ENCODE results near the gene RFWD3. TPM values are rescaled to one million over a fixed set of nuclear protein-coding genes. Genes with fewer than 3 reads are reported as not detected.

The RFWD3 gene
- total and polyA plus RNA-seq, 2 of the 4 experiments (the other 2 are of a cell fraction), result 16.7 to 27.6 TPM

- TF ChIP-seq MXI1 (IDR thresholded peaks at IDR 0.05; ENCODE audit: borderline replicate concordance, low read depth, low read length), result no peak; the same call in 1 of the 2 replicates
These were observed 60.7 kb downstream of the RFWD3 start (continued) for GRCh38 chr16:74605746-74606520.

GRCh38 chr16:74605332-74605731 lies 61.3 kb downstream of the RFWD3 start:
- Histone ChIP-seq H3K36me3 (ENCODE audit: control insufficient read depth, insufficient read depth, low read length) (no peaks in the 10 kb centered on the region; the same call in 1 of the 2 replicates), H2AK5ac (ENCODE audit: low read depth, low read length) (no peak overlapping the region), H3K9me1 (ENCODE audit: insufficient read depth, low read length) (peaks cover 9% of the 10 kb centered on the region), H3K4me1 (ENCODE audit: control insufficient read depth, insufficient read depth, low read length) (peaks cover 12% of the 10 kb centered on the region), H3K4me2 (ENCODE audit: low read depth, low read length) (peak overlapping the region; percentile 97), H2AFZ (replicated peaks; ENCODE audit: low read length, poor library complexity) (no peak overlapping the region), H2BK5ac (ENCODE audit: low read depth, low read length, poor library complexity, severe bottlenecking) (peak overlapping the region; percentile 89), H3K56ac (ENCODE audit: extremely low read depth, insufficient read depth, low read length) (no peak overlapping the region), H3K23ac (ENCODE audit: low read depth, low read length) (peak overlapping the region; percentile 87; the same call in 1 of the 2 replicates), H3K9me3 (ENCODE audit: control insufficient read depth, insufficient read depth, low read length) (no peaks in the 10 kb centered on the region), H4K8ac (ENCODE audit: low read depth in 2 of 2, low read length in 2 of 2) (no peak overlapping the region), H3K79me1 (ENCODE audit: low read depth in 1 of 2, low read length in 2 of 2) (peaks cover 6 to 43% of the 10 kb centered on the region in 2 experiments; a peak in 3 of 4 replicates), H3K9ac (ENCODE audit: low read depth, low read length) (peak overlapping the region; percentile 55; the same call in 1 of the 2 replicates), H2BK15ac (ENCODE audit: low read depth, low read length) (no peak overlapping the region), H2AK9ac (replicated peaks; ENCODE audit: low read depth, low read length, poor library complexity) (no peak overlapping the region), H4K5ac (ENCODE audit: low read depth, low read length) (no peak overlapping the region; the same call in 1 of the 2 replicates), H3K14ac (replicated peaks; ENCODE audit: low read depth, low read length) (peak overlapping the region; percentile 5; the same call in 1 of the 2 replicates), H3K4ac (ENCODE audit: low read depth, low read length) (no peak overlapping the region; the same call in 1 of the 2 replicates), H2BK120ac (ENCODE audit: low read depth, low read length) (no peak overlapping the region), H3K4me3 (ENCODE audit: insufficient read depth, low read depth, low read length) (peak overlapping the region; percentile 83), H4K91ac (ENCODE audit: insufficient read depth, low read depth, low read length) (no peak overlapping the region), H2BK20ac (ENCODE audit: low read depth, low read length) (no peak overlapping the region), H4K20me1 (ENCODE audit: insufficient read depth, low read length) (peaks cover 50% of the 10 kb centered on the region), H3K27ac (ENCODE audit: insufficient read depth, low read length) (no peak overlapping the region), H3K18ac (ENCODE audit: low read depth, low read length) (no peak overlapping the region), H3K27me3 (ENCODE audit: control insufficient read depth, insufficient read depth, low read length) (no peaks in the 10 kb centered on the region)
- ChIA-PET CTCF (no interaction called here), POLR2A (ENCODE audit: unreplicated experiment) (no interaction called here)
- DNase-seq (no peak), ATAC-seq (ENCODE audit: low read depth) (no peak)
- no CpG with 5 or more reads among the region's 6 CpGs for WGBS, 2 experiments (ENCODE audit: extremely low coverage in 2 of 2, insufficient read length in 1 of 2)
- intact Hi-C loops (cut with micrococcal nuclease), result loop anchor here (5.0 kb wide), 1 partner anchor 123 kb away; no protein-coding TSS in a partner anchor
- BruUV-seq (replicated peaks), result TSS peak; percentile 7
- dilution Hi-C loops (cut with HindIII; ENCODE audit: low sequenced_read_pairs, unreplicated experiment), result no loop called here
- in situ Hi-C loops (cut with MboI; ENCODE audit: low sequenced_read_pairs), result no loop called here
- TF ChIP-seq MAFK (IDR thresholded peaks at IDR 0.05; ENCODE audit: low read depth, low read length) (no peak), SMC3 (IDR thresholded peaks at IDR 0.05; ENCODE audit: low read depth, low read length) (no peak), CTCF (conservative IDR thresholded peaks at IDR 0.05; ENCODE audit: low read depth, low read length) (no peak), BHLHE40 (IDR thresholded peaks at IDR 0.05; ENCODE audit: low read depth, low read length) (no peak), MAZ (IDR thresholded peaks at IDR 0.05; ENCODE audit: borderline replicate concordance, low read depth, low read length) (no peak), RFX5 (IDR thresholded peaks at IDR 0.05; ENCODE audit: low read depth, low read length) (no peak), CHD1 (IDR thresholded peaks at IDR 0.05; ENCODE audit: low read depth, low read length) (no peak), USF2 (IDR thresholded peaks at IDR 0.05; ENCODE audit: low read depth, low read length) (no peak), ELK1 (IDR thresholded peaks at IDR 0.05; ENCODE audit: borderline replicate concordance, low read depth, low read length) (no peak), NFE2L2 (IDR thresholded peaks at IDR 0.05; ENCODE audit: low read depth, low read length) (no peak), POLR2A (IDR thresholded peaks at IDR 0.05; ENCODE audit: low read depth, low read length) (no peak)

Data from IMR-90 (cell line).